IMR-90 (cell line): ENCODE results near the gene ARPC4. TPM values are rescaled to one million over a fixed set of nuclear protein-coding genes. Genes with fewer than 3 reads are reported as not detected.
A peak's percentile ranks its signal among the peaks of the same experiment; 100 is the strongest.

Experiments
- ATAC-seq: fragments of 200-7000 bp; cut with Tn5 transposase; 2 replicates; pipeline ENCODE4 v1.9.1; 2020; ENCODE audit warnings: low read depth, mild to moderate bottlenecking, moderate library complexity
- BruUV-seq: library from RNA; stranded (reverse); fragments of 400-500 nt; replicated peaks from 2 replicates; lab custom pipeline; 2021; lab: Mats Ljungman, UMichigan
- CTCF ChIA-PET: fragments of 300-600 bp; formaldehyde crosslinking; extraction: SDS; loops from one replicate; lab custom pipeline; 2021; ENCODE audit warnings: antibody characterized with exemption; lab: Yijun Ruan, JAX
- POLR2A ChIA-PET: fragments of 300-600 bp; sonication (Branson Sonifier 250); formaldehyde crosslinking; loops from one replicate; lab custom pipeline; 2022; ENCODE audit warnings: antibody characterized with exemption; ENCODE audit not compliant: unreplicated experiment; lab: Charles Lee
- DNase-seq: peaks from one replicate; pipeline ENCODE4 v3.0.0; 2013
- H2AFZ ChIP-seq: replicated peaks from 2 replicates; pipeline ENCODE3; 2013; ENCODE audit warnings: low read length, mild to moderate bottlenecking; ENCODE audit not compliant: poor library complexity
- H2AK5ac ChIP-seq: 2 replicates; pipeline ENCODE4 v1.6.1; 2013; ENCODE audit warnings: low read depth, low read length, inconsistent platforms
- H2AK9ac ChIP-seq: replicated peaks from 2 replicates; pipeline ENCODE3; 2013; ENCODE audit warnings: mild to moderate bottlenecking, low read depth, low read length, moderate library complexity; ENCODE audit not compliant: poor library complexity
- H2BK120ac ChIP-seq: 2 replicates; pipeline ENCODE4 v1.6.1; 2013; ENCODE audit warnings: low read depth, low read length, inconsistent platforms
- H2BK15ac ChIP-seq: 3 replicates; pipeline ENCODE4 v1.6.1; 2013; ENCODE audit warnings: low read depth, low read length, inconsistent platforms
- H2BK20ac ChIP-seq: 2 replicates; pipeline ENCODE4 v1.6.1; 2013; ENCODE audit warnings: low read depth, mild to moderate bottlenecking, inconsistent platforms, low read length, moderate library complexity
- H2BK5ac ChIP-seq: 2 replicates; pipeline ENCODE4 v1.6.1; 2013; ENCODE audit warnings: mild to moderate bottlenecking, low read depth, low read length, inconsistent platforms; ENCODE audit not compliant: poor library complexity, severe bottlenecking
- H3K14ac ChIP-seq: replicated peaks from 2 replicates; pipeline ENCODE4 v1.6.1; 2013; ENCODE audit warnings: low read depth, low read length, inconsistent platforms
- H3K18ac ChIP-seq: 2 replicates; pipeline ENCODE4 v1.6.1; 2013; ENCODE audit warnings: low read depth, low read length, control low read depth
- H3K23ac ChIP-seq: 2 replicates; pipeline ENCODE4 v1.6.1; 2013; ENCODE audit warnings: low read depth, low read length, inconsistent platforms
- H3K27ac ChIP-seq: 2 replicates; pipeline ENCODE4 v1.5.1; 2013; ENCODE audit warnings: mild to moderate bottlenecking, control low read depth, low read length; ENCODE audit not compliant: insufficient read depth
- H3K27me3 ChIP-seq: 2 replicates; pipeline ENCODE4 v1.6.1; 2013; ENCODE audit warnings: low read length; ENCODE audit not compliant: control insufficient read depth, insufficient read depth
- H3K36me3 ChIP-seq: 2 replicates; pipeline ENCODE4 v1.6.1; 2013; ENCODE audit warnings: low read length, mixed read lengths; ENCODE audit not compliant: control insufficient read depth, insufficient read depth
- H3K4ac ChIP-seq: 2 replicates; pipeline ENCODE4 v1.6.1; 2013; ENCODE audit warnings: low read depth, low read length, inconsistent platforms
- H3K4me1 ChIP-seq: 2 replicates; pipeline ENCODE4 v1.6.1; 2013; ENCODE audit warnings: low read length, mixed read lengths; ENCODE audit not compliant: control insufficient read depth, insufficient read depth
- H3K4me2 ChIP-seq: 2 replicates; pipeline ENCODE4 v1.6.1; 2013; ENCODE audit warnings: low read depth, mild to moderate bottlenecking, control low read depth, low read length, moderate library complexity
- H3K4me3 ChIP-seq: 2 replicates; pipeline ENCODE4 v1.5.1; 2013; ENCODE audit warnings: low read depth, mild to moderate bottlenecking, control low read depth, low read length, moderate library complexity; ENCODE audit not compliant: insufficient read depth
- H3K56ac ChIP-seq: 2 replicates; pipeline ENCODE4 v1.6.1; 2013; ENCODE audit warnings: low read length, inconsistent platforms; ENCODE audit not compliant: insufficient read depth; ENCODE audit errors: extremely low read depth
- H3K79me1 ChIP-seq, 2 experiments: 2 replicates each; pipeline ENCODE4 v1.6.1; 2013; ENCODE audit warnings: low read length in 2 of 2, inconsistent platforms in 1 of 2, low read depth in 1 of 2
- H3K9ac ChIP-seq: 2 replicates; pipeline ENCODE4 v1.6.1; 2013; ENCODE audit warnings: low read depth, low read length, control low read depth
- H3K9me1 ChIP-seq: 2 replicates; pipeline ENCODE4 v1.6.1; 2013; ENCODE audit warnings: low read length, inconsistent platforms; ENCODE audit not compliant: insufficient read depth
- H3K9me3 ChIP-seq: 2 replicates; pipeline ENCODE4 v1.6.1; 2013; ENCODE audit warnings: low read length; ENCODE audit not compliant: control insufficient read depth, insufficient read depth
- H4K20me1 ChIP-seq: 2 replicates; pipeline ENCODE4 v1.6.1; 2013; ENCODE audit warnings: low read length, inconsistent platforms; ENCODE audit not compliant: insufficient read depth
- H4K5ac ChIP-seq: 2 replicates; pipeline ENCODE4 v1.6.1; 2013; ENCODE audit warnings: mild to moderate bottlenecking, low read depth, low read length, control low read depth
- H4K8ac ChIP-seq, 2 experiments: 2 replicates each; pipeline ENCODE4 v1.6.1; 2013; ENCODE audit warnings: low read depth in 2 of 2, low read length in 2 of 2, control low read depth in 1 of 2, inconsistent platforms in 1 of 2
- H4K91ac ChIP-seq: 2 replicates; pipeline ENCODE4 v1.6.1; 2013; ENCODE audit warnings: low read depth, low read length, inconsistent platforms; ENCODE audit not compliant: insufficient read depth
- CEBPB ChIP-seq: IDR thresholded peaks from 2 replicates; pipeline ENCODE4 v1.6.1; 2012; ENCODE audit warnings: low read depth, low read length, improper control_type of control experiment
- CHD1 ChIP-seq: IDR thresholded peaks from 2 replicates; pipeline ENCODE4 v1.6.1; 2012; ENCODE audit warnings: low read depth, low read length, improper control_type of control experiment
- CTCF ChIP-seq: conservative IDR thresholded peaks from 2 replicates; pipeline ENCODE4 v1.5.1; 2012; ENCODE audit warnings: mild to moderate bottlenecking, low read depth, low read length, improper control_type of control experiment
- FOS ChIP-seq: fragments of 150-350 bp; IDR thresholded peaks from 2 replicates; pipeline ENCODE4 v1.6.1; 2016; ENCODE audit warnings: low read depth, low read length
- MAZ ChIP-seq: IDR thresholded peaks from 2 replicates; pipeline ENCODE4 v1.6.1; 2012; ENCODE audit warnings: low read depth, mild to moderate bottlenecking, low read length, improper control_type of control experiment, moderate library complexity, borderline replicate concordance
- MXI1 ChIP-seq: IDR thresholded peaks from 2 replicates; pipeline ENCODE4 v1.6.1; 2012; ENCODE audit warnings: low read depth, mild to moderate bottlenecking, low read length, moderate library complexity, borderline replicate concordance
- NFE2L2 ChIP-seq: fragments of 150-350 bp; IDR thresholded peaks from 2 replicates; pipeline ENCODE4 v1.6.1; 2016; ENCODE audit warnings: low read depth, mild to moderate bottlenecking, low read length
- POLR2A ChIP-seq: IDR thresholded peaks from 2 replicates; pipeline ENCODE4 v1.6.1; 2012; ENCODE audit warnings: mild to moderate bottlenecking, low read depth, low read length
- RAD21 ChIP-seq: IDR thresholded peaks from 2 replicates; pipeline ENCODE4 v1.6.1; 2012; ENCODE audit warnings: low read length, improper control_type of control experiment
- WGBS, 2 experiments: methylation state at CpG; one replicate each; pipeline versions ENCODE4 v1.1.5 to v1.1.7; 2013; ENCODE audit warnings: missing lambda C conversion rate in 2 of 2; ENCODE audit not compliant: insufficient read length in 1 of 2; ENCODE audit errors: extremely low coverage in 2 of 2; 5-methylcytosine and 5-hydroxymethylcytosine counted together
- dilution Hi-C: fragments of 300-500 bp; cut with HindIII; formaldehyde crosslinking; loops from one replicate; pipeline ENCODE4 v1.14.3; 2018; ENCODE audit warnings: low sequenced_read_pairs; ENCODE audit not compliant: unreplicated experiment
- in situ Hi-C: fragments of 300-500 bp; cut with MboI; formaldehyde crosslinking; loops from 3 replicates; pipeline ENCODE4 v1.14.3; 2019; ENCODE audit warnings: low sequenced_read_pairs, inconsistent platforms, mixed read lengths
- intact Hi-C: fragments of 100-400 bp; cut with micrococcal nuclease; formaldehyde crosslinking; loops from 2 replicates; pipeline ENCODE4 v1.10.0; 2022
- polyA plus RNA-seq, 3 experiments: library from polyadenylated mRNA; depleted of rRNA; stranded (reverse); fragments of >200 nt; gene quantifications; 2 replicates each; pipeline ENCODE4 v1.2.3, GENCODE V29; 2012; ENCODE audit warnings: low replicate concordance in 1 of 3
- total RNA-seq: library from RNA; depleted of rRNA; stranded (reverse); fragments of >200 nt; gene quantifications from 2 replicates; pipeline ENCODE4 v1.2.3, GENCODE V29; 2012

ARPC4 gene
- total and polyA plus RNA-seq, 2 of the 4 experiments (the other 2 are of a cell fraction), result 188 to 383 TPM

- Histone ChIP-seq H2AFZ (no peak overlapping the region), H3K23ac (no peak overlapping the region), H2AK9ac (peak overlapping the region; percentile 52), H3K14ac (no peak overlapping the region), H3K18ac (no peak overlapping the region), H3K27me3 (no peaks in the 10 kb centered on the region), H4K20me1 (no peaks in the 10 kb centered on the region; the same call in 1 of the 2 replicates), H3K4ac (no peak overlapping the region), H3K9me1 (no peaks in the 10 kb centered on the region), H2BK120ac (no peak overlapping the region), H3K36me3 (peaks cover 53% of the 10 kb centered on the region), H2AK5ac (no peak overlapping the region), H3K4me3 (no peak overlapping the region), H2BK15ac (no peak overlapping the region), H4K91ac (no peak overlapping the region), H4K8ac (no peak overlapping the region), H3K9me3 (no peaks in the 10 kb centered on the region), H3K79me1 (peaks cover 9 to 17% of the 10 kb centered on the region in 2 experiments), H2BK5ac (no peak overlapping the region), H3K4me2 (no peak overlapping the region), H4K5ac (no peak overlapping the region), H3K56ac (no peak overlapping the region), H3K27ac (no peak overlapping the region), H2BK20ac (no peak overlapping the region), H3K9ac (no peak overlapping the region), H3K4me1 (no peaks in the 10 kb centered on the region)
- BruUV-seq, result no TSS peak
- no peak for TF ChIP-seq MAZ
- TF ChIP-seq NFE2L2, result no peak
- TF ChIP-seq POLR2A, result no peak
- no peak for TF ChIP-seq CTCF
- TF ChIP-seq MXI1, result no peak
- TF ChIP-seq CHD1, result no peak
- TF ChIP-seq RAD21, result no peak
- TF ChIP-seq FOS, result no peak
- no peak for TF ChIP-seq CEBPB
- POLR2A ChIA-PET, result interaction anchor here (0.6 kb wide), 1 partner anchor 1972 kb away, joined by 7 read pairs; no protein-coding TSS in a partner anchor
- 100% methylated on average over 5 of the region's 12 CpGs; no CpG with 5 or more reads in 1 of the 2 experiments for WGBS, 2 experiments
- ATAC-seq (no peak), DNase-seq (no peak)
- CTCF ChIA-PET, result no interaction called here
- intact Hi-C loops (no loop called here), dilution Hi-C loops (no loop called here), in situ Hi-C loops (no loop called here)
These were observed 45.1 kb downstream of the ARPC4 start for GRCh38 chr3:9837701-9838582.
